GM19455 (cell line): ENCODE results near the gene SH3TC1.

Source experiments
- ATAC-seq: cut with Tn5 transposase; IDR thresholded peaks from one replicate; pipeline ENCODE4 v1.9.1; 2021; ENCODE audit not compliant: unreplicated experiment

The SH3TC1 gene

DNA sequence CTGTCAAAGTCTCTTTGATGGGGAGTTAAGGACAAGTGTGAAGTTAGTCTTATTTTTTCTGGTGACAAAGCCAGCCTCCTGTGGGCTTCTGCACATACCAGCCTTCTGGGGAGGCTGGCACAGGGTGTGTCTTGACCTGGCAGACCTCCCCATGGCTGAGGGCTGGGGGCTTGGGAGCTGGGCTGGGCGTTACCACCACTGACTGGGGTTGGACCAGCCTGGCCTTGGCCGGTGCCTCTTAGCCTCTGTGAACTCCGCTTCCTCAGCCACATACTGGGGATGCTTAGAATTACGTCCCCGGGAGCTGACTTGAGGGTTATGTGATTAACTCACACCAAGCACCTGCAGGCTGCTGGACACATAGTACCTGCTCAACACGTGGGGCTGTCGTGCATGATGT is 14.0 kb downstream of the SH3TC1 start:
- no peak for ATAC-seq

GRCh38 chr4:8214136-8214535 is 15.0 kb downstream of the SH3TC1 start:
- ATAC-seq = no peak

DNA sequence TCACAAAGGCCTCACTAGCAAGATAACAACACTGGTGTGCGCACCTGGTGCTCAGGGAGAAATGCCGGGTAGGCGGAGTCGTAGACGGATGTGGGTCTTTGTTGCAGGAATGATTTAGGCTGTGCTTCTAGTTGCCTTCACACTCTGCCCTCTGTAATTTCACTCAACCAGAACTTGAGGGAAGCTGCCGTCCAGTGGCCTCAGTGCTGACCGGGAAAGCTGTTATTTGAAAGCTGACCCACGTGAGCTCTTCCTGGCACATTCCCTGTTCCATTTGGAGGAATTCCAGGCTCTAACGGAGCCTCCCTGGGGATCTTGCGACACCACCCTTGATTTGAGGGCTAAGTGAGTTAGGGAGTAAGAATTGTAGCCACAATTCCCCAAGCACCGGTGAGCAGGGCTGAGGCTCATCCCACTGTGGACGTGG is 15.9 kb downstream of the SH3TC1 start:
- no peak for ATAC-seq

DNA sequence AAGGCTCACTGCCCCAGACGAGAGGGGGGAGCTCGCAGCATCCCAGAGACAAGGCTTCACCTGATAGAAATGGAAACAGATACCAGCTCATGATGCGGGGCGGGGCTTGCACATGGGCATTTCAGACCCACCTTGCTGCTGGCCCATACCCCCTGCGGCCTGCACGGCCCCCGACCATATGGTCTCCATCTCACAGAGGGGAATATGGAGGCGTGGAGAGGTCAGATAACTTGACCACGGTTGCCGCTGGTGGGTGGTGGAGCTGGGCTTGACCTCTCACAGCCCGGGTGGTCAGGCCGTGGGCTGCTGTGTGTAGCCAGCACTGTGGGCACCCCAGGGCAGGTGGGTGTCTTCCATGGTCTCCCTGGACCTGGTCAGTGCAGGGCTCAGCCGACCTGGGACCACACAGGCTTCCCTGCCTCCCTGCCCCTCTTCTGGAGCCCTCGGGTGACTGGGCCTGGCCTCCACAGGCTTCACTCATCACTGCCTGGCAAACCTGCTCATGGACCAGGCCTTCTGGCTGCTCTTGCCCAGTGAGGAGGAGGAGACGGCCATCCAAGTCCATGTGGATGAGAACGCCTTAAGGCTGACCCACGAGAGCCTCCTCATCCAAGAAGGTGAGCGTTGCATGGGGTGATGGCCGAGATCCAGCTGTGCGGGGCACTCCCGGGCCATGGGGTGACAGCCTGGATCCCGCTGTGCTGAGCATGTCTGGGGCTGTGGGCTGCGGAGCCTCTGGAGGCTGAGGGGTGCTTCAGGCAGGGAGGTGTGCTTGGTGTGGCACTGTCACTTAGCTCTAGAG is 16.8 kb downstream of the SH3TC1 start:
- no peak for ATAC-seq

DNA sequence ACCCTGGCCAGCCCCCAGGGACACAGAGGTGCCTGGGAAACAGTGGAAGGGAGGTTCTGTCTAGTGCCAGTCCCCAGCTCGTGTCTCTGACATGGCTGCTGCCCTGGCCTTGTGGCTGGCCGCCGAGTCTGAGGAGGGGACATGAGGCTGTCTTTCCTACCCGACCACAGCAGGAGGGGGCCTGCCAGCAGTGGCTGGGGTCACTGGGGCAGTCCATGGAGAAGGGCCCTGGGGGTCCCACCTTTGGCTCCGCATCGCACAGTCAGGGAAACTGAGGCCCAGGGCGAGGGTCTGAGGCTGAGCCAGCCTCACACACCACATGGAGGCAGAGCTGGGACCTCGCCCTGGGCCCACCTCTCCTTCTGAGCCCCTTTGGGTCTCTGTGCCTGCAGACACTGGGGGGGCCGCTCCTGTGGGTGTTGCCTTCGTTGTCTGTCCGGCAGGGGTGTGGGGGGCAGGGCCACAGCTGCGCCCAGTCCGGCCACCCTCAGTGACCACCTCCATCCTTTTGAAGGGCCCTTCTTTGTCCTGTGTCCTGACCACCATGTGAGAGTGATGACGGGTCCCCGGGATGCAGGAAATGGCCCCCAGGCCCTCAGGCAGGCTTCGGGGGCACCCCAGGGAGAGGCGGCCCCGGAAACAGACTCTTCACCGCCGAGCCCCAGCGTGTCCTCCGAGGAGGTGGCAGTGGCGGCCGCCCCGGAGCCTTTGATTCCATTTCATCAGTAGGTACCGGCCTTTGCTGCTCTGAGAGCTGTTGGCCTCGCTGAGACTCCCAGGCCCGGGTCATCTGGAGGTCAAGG is 17.6 kb downstream of the SH3TC1 start:
- ATAC-seq = no peak

- no peak for ATAC-seq
Measured at GRCh38 chr4:8217246-8217511, 18.1 kb downstream of the SH3TC1 start.

- ATAC-seq = no peak
Measured at GRCh38 chr4:8217871-8218270, 18.8 kb downstream of the SH3TC1 start.

DNA sequence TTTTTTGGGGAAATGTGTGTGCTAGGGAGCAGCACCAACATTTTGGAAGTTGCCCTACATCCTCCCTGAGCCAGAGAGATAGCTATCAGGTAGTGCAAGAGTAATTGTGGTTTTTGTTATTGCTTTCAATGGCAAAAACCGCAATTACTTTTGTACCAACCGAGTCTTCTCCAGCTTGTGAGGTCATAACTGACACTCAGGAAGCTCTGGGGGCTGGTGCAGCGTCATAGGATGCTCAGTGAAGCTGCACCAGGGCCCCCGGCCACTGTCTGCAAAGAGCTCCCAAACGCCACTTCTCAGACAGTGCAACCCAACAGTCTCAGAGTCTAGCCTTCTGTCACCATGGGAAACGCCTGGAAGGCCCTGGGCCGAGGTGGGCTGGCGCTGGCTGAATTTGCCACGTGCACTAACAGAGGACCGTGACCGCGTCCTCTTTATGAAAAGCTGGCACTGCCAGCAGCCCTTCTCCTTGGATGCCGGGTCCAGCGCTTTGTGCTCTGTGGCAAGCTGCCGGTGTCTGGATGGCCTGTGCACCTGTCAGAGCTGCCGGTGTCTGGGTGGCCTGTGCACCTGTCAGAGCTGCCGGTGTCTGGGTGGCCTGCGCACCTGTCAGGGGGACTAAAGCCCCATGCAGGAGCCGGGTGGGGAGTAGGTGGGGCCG is 19.4 kb downstream of the SH3TC1 start:
- no peak for ATAC-seq

DNA sequence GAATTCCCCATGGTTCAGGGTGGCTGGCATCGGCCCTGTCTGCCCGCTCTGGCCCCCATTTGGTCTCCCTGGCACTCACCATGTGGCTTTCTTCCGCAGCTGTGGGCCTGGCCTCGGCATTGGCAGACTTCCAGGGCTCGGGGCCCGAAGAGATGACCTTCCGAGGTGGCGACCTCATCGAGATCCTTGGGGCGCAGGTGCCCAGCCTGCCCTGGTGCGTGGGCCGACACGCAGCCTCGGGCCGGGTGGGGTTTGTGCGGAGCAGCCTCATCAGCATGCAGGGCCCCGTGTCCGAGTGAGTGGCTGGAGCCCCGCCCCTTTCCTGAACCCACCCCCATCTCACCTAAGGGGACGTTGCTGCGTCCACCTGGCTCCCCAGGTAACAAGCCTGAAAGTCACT is 20.1 kb downstream of the SH3TC1 start:
- no peak for ATAC-seq

DNA sequence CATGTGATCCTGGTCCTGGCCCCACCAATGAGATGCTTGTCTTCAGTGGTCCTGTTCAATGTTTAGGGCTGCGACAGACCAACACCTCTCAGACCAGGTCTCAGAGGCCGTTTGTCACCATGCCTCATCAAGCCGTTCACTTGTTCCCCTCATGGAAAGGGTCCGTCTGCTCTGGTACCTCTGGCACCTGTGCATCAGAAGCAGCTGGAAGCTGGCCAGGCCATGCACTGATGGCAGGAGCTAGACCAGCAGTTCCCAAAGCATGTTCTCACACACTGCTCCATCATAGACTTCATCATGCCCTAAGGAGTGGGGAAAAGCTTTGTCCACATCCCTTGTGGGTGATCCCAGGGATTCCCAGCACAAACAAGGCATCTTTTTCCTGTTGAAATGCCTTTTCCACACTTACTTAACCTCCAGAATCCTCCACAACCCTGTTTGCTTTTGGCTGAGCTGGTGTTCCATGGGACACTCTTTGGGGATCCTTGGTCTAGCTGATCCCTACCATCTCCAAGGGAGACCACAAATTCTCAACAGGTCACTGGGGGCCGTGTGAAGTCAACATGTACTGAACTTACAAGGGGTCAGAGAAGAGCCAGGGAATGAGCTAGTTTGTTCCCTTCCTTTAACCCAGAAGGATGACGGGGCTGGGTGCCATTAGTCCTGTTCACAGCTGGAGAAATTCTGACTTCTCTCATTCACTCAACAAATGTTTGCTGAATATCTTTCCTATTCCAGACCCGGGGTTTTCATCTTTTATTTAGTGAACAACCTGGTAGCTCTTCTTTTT is 21.8 kb downstream of the SH3TC1 start:
- no peak for ATAC-seq

- no peak for ATAC-seq
Measured at GRCh38 chr4:8221476-8221875, 22.4 kb downstream of the SH3TC1 start.

DNA sequence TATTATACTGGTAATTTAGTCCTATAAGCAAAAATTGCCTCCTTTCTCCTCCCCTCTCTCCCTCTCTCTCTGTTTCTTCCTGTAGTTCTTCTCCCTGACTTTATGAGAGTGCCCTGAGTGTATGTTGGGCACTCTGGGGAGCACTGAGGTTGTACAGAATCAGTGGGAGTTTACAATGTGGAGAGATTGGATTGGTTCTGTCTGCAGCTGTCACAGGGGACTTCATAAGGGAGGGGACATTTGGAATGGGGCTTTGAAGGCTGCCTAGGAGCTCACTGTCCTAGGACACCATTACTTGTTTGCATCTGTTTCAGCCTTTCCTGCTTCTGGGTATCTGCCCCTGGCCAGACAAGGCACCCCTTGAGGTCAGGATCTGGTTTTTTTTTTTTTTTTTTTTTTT is 22.9 kb downstream of the SH3TC1 start:
- no peak for ATAC-seq

DNA sequence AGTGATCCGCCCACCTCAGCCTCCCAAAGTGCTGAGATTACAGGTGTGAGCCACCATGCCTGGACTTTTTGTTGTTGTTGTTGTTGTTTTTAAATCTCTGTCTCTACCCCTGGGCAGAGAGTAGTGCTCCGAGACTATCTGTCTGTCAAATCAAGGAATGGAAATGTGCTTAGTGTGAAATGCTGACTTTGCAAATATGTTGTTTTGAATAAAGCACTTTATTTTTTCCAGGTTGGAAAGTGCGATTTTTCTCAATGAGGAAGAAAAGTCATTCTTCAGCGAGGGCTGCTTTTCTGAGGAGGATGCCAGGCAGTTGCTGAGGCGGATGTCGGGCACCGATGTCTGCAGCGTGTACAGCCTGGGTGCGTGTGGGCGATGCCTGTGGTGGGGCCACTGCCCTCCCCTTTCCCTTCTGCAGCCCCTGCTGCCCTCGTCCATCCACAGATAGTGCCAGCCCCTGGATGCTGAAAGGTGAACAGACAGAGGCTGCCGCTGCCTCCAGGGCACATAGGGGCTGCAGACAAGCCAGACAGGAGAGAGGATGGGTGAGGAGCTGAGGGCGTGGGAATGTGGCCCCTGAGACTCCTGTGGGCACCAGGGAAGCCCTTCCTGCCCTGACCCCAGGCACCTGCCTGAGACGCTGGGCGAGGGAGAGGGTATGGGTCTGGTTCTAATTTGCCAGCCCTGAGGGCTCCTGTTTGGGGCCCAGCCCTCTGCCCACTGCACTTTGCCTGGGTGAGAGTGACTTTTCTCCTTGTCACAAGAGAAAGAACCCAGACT is 23.7 kb downstream of the SH3TC1 start:
- no peak for ATAC-seq

DNA sequence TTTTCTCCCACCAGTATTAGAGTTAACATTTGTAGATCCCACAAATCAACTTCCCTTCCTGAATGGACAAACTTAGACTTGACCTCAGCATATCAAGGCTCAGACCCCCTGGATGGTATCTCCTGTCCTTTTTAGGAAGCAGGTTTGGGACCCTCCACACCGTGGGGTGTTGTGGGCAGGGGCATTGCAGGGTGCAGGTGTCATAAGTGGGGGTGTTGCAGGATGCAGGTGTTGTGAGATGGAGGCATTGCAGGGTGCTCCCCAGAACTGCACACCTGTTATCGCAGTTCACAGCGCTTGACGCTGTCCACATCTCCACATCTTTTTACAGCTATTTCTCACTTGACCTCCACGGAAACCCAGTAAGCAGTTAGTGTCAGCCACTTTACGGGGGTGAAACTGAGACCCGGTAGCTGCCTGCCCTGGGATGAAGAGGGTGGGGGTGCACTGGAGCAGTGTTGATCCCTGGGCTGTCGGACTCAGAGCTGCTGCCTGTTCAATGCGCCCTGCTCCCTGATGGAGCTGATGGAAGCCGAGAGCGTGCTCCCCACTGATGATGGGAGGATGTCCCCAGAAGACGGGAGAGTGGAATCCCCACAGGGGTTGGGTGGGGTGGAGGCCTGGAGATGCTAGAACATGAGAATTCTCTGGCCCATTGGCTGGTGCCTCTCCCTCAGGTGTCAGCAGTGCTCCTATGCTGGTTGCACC is 25.3 kb downstream of the SH3TC1 start:
- no peak for ATAC-seq

GRCh38 chr4:8224975-8225625 is 26.0 kb downstream of the SH3TC1 start:
- no peak for ATAC-seq

DNA sequence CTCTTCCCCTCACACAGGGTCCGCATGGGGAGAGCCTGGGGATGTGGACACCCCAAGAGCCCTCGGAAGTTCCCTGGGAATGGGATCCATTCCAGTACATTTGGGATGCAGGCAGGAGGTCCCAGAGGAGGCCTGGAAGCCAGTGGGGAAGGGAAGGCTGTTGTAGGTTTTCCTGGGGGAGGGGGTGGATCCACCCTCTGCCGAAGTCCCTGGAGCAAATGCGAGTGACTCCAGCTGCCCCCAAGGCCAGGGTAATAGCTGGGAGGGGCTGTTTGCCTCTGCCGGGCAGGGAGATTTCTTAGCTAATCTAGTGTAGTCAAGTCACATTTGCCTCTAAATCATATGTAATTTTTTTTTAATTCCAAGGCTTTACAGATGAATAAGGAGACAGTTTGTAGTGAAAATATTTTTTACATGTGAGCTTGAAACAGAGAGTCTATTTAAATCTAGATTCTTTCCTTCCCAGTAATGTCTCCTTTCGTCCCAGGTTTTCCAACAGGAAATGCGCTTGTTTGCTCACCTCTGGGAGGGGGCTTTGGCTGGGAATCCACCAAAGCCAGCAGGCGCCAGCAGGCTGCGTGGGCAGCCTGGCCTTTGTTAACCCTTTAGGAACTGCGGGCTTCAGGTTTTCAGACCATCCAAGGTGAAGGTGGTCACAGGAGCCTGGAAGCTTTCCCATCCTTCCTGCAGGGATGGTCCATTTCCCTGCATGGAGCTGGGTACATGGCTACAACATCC is 26.8 kb downstream of the SH3TC1 start:
- no peak for ATAC-seq

GRCh38 chr4:8227201-8227770 is 28.2 kb downstream of the SH3TC1 start:
- ATAC-seq = no peak

DNA sequence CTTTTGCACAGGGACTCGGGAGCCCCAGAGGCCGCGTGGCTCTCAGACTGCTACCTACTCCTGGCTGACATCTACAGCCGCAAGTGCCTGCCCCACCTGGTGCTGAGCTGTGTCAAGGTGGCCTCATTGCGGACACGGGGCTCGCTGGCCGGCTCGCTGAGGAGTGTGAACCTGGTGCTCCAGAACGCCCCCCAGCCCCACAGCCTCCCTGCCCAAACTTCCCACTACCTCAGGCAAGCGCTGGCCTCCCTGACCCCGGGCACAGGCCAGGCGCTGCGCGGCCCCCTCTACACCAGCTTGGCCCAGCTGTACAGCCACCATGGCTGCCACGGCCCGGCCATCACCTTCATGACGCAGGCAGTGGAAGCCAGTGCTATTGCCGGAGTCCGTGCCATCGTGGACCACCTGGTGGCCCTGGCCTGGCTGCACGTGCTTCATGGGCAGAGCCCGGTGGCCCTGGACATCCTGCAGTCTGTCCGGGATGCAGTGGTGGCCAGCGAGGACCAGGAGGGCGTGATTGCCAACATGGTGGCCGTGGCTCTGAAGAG is 28.8 kb downstream of the SH3TC1 start:
- no peak for ATAC-seq
